SKM-1 (cell line): ENCODE measurements around the gene HESX1.
A peak's percentile ranks its signal among the peaks of the same experiment; 100 is the strongest.

Experiments used
- DNase-seq: peaks from one replicate; lab custom pipeline; 2025; ENCODE audit not compliant: unreplicated experiment; lab: John Stamatoyannopoulos, UW

HESX1 gene

DNA sequence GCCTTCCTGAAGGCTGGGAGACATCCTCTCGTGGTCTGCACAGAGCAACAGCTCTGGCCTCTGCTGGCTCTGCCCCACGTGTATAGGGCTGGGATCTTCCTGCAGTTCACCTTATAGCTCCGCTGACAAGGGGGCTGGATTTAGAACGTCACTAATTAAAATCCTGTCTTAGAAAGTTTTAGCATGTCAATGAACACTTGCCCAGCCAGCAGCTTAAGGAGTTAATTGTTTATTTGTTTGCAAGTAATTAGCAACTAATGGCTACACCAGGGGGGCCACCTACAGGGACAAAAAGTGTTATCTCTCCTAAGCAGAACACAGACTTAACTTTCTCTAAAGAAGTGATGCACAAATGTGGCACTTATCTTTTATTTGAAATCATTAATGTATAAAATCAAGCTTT lies at the start of gene HESX1:
HESX1 (minus strand) TSS at position 84 of the 403 bp plus-strand sequence; CDS start at position 24, 60 bp downstream.
- no peak for DNase-seq

- no peak for DNase-seq
Observed at GRCh38 chr3:57244946-57245345, 45.2 kb upstream of the HESX1 start.

GRCh38 chr3:57234613-57235575 lies 35.1 kb upstream of the HESX1 start:
- DNase-seq = no peak

- no peak for DNase-seq
Observed at GRCh38 chr3:57233799-57234198, 34.0 kb upstream of the HESX1 start.

GRCh38 chr3:57230006-57230405 lies 30.2 kb upstream of the HESX1 start:
- no peak for DNase-seq

- DNase-seq = no peak
Observed at GRCh38 chr3:57227930-57228751, 28.4 kb upstream of the HESX1 start.

GRCh38 chr3:57227204-57227929 lies 27.6 kb upstream of the HESX1 start, which contains the start of gene APPL1:
TSS of gene APPL1 (plus strand) at chr3:57227729. CDS start at chr3:57227884, 155 bp downstream.
- peak; percentile 67 for DNase-seq

GRCh38 chr3:57226176-57226575 lies 26.4 kb upstream of the HESX1 start:
- DNase-seq = peak; percentile 21

- no peak for DNase-seq
Observed at GRCh38 chr3:57224856-57225255, 25.1 kb upstream of the HESX1 start.

- no peak for DNase-seq
Observed at GRCh38 chr3:57221883-57222282, 22.1 kb upstream of the HESX1 start.

GRCh38 chr3:57206423-57206822 lies 6.6 kb upstream of the HESX1 start:
- no peak for DNase-seq

GRCh38 chr3:57194641-57195040 lies 5.1 kb downstream of the HESX1 start:
- DNase-seq = no peak

DNA sequence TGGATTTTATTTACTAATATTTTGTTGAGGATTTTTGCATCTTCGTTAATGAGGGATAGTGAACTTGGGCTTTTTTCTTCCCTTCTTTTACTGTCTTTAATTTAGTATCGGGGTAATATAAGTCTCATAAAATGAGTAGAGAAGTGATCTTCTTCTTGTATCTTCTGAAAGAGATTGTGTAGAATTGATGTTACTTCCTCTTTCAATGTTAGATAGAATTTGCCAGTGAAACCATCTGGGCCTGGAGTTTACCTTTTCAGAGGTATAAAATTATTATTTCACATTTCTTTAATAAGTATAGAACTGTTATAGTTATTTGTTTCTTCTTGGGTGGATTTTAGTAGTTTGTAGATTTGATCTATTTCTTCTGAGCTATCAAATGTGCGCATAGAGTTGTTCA lies 7.8 kb downstream of the HESX1 start:
- no peak for DNase-seq

- DNase-seq = no peak
Observed at GRCh38 chr3:57184526-57184925, 15.3 kb downstream of the HESX1 start.

DNA sequence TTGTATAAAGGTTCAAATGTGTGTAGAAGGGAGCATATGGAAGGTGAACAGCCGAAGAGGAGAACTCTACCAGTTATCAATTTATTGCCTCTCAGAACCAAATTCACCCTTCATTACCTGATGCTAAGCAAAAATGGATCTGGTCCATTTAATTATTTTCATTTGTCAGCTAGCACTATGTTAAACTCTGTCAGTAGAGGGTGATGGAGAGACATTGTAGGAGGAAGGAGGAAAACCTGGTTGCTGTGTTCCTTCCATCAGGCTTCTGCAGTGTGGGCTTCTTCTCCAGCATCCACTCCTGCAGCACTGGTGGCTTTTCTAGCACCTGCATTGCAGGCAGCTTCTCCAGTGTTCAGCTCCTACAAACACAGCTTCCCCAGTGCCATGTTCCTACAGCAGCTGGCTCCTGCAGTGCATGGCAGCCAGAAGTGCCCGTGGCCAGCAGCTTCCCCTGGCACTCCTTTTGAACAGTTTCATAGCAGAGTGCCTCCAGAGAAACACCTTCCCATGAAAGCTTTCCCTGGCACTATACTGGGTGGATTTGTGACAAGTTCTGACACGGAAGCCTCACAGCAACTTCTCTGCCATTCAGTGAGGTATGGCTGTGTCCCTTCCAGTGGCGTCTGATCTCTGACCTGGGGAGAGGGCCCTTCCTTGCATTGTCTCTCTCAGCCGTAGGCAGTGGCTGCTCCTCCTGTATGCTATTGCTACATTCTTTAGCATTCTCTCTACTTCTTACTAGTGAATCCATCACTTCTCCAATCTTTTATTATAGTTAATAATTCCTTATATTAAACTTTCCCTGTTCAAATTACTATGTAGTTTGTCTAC lies 20.0 kb downstream of the HESX1 start:
- DNase-seq = no peak

DNA sequence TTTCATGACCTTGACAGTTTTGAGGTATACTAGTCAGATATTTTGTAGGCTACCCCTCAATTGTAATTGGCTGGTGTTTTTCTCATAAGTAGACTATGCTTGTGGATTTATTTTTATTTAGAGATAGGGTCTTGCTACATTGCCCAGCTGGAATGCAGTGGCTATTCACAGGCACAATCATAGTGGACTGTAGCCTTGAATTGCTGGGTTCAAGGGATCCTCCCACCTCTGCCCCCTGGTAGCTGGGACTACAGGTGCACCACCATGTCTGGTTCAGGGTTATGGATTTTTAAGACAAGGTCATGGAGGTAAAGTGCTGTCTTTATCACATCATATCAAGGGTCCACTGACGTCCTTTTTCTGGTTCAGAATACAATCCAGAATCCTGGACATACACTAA lies 23.7 kb downstream of the HESX1 start:
- DNase-seq = no peak

- no peak for DNase-seq
Observed at GRCh38 chr3:57173687-57174086, 26.1 kb downstream of the HESX1 start.

DNA sequence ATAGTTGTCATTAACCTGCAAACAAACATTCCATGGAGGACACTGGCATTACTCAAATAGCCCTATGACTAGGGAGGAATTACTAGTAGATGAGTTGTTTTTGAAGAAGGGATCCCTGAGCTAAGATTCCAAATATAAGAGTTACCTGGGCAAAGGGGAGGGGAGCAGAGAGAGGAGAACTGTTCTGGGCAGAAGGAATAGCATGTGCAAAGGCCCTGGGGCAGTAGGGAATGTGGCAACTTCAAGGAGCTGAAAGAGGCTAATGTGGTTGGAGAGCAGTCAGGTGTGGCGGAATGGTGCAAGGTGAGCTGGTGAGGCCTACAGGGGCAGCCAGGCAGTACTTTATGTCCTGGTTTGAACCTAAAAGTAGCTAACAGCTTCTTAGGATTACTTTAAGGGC lies 28.8 kb downstream of the HESX1 start:
- DNase-seq = no peak

- DNase-seq = peak; percentile 48
Observed at GRCh38 chr3:57169872-57170623, 29.7 kb downstream of the HESX1 start.
